ENCODE data around the gene HS6ST3.

Gene HS6ST3

GRCh38 chr13:96238241-96238640 lies 148.3 kb downstream of the HS6ST3 start:
- TF ChIP-seq CTCF (IDR thresholded peaks at IDR 0.05; ENCODE audit: control extremely low read depth, extremely low read depth, low read depth, missing control alignments) = no peak
- POLR2A ChIA-PET = no interaction called here
- no peak for DNase-seq (ENCODE audit: extremely low spot score)
- CTCF ChIA-PET = interaction anchor here (1.2 kb wide), 1 partner anchor 11 kb away, joined by 4 read pairs; no protein-coding TSS in a partner anchor

GRCh38 chr13:96238861-96239260 lies 149.0 kb downstream of the HS6ST3 start:
- CTCF ChIA-PET = no interaction called here
- POLR2A ChIA-PET = no interaction called here
- no peak for TF ChIP-seq CTCF (IDR thresholded peaks at IDR 0.05; ENCODE audit: control extremely low read depth, extremely low read depth, low read depth, missing control alignments)
- no peak for DNase-seq (ENCODE audit: extremely low spot score)

- CTCF ChIA-PET = interaction anchor here (0.8 to 1.7 kb wide), 3 partner anchors 14 to 42 kb away, joined by 3 read pairs; no protein-coding TSS in a partner anchor
These were observed 153.5 kb downstream of the HS6ST3 start for GRCh38 chr13:96243376-96243775.

GRCh38 chr13:96248103-96248502 lies 158.2 kb downstream of the HS6ST3 start:
- CTCF ChIA-PET = no interaction called here
- no peak for TF ChIP-seq CTCF (IDR thresholded peaks at IDR 0.05; ENCODE audit: control extremely low read depth, extremely low read depth, low read depth, missing control alignments)
- POLR2A ChIA-PET = no interaction called here
- no peak for DNase-seq (ENCODE audit: extremely low spot score)

More at GRCh38 chr13:96243376-96243775, 153.5 kb downstream of the HS6ST3 start:
- TF ChIP-seq CTCF (IDR thresholded peaks at IDR 0.05; ENCODE audit: control extremely low read depth, extremely low read depth, low read depth, missing control alignments) = no peak
- POLR2A ChIA-PET = no interaction called here
- DNase-seq (ENCODE audit: extremely low spot score) = no peak

GRCh38 chr13:96248996-96249395 lies 159.1 kb downstream of the HS6ST3 start:
- TF ChIP-seq CTCF (IDR thresholded peaks at IDR 0.05; ENCODE audit: control extremely low read depth, extremely low read depth, low read depth, missing control alignments) = no peak
- ChIA-PET CTCF (interaction anchor here (1.5 kb wide), 1 partner anchor 12 kb away, joined by 4 read pairs; no protein-coding TSS in a partner anchor), POLR2A (no interaction called here)
- no peak for DNase-seq (ENCODE audit: extremely low spot score)

GRCh38 chr13:96252903-96253302 lies 163.0 kb downstream of the HS6ST3 start:
- ChIA-PET CTCF (no interaction called here), POLR2A (no interaction called here)
- no peak for TF ChIP-seq CTCF (IDR thresholded peaks at IDR 0.05; ENCODE audit: control extremely low read depth, extremely low read depth, low read depth, missing control alignments)
- no peak for DNase-seq (ENCODE audit: extremely low spot score)

- ChIA-PET CTCF (interaction anchor here (0.9 kb wide), 1 partner anchor 117 kb away, joined by 3 read pairs; no protein-coding TSS in a partner anchor), POLR2A (no interaction called here)
- DNase-seq (ENCODE audit: extremely low spot score) = no peak
- TF ChIP-seq CTCF (IDR thresholded peaks at IDR 0.05; ENCODE audit: control extremely low read depth, extremely low read depth, low read depth, missing control alignments) = no peak
These were observed 183.3 kb downstream of the HS6ST3 start for GRCh38 chr13:96273196-96273595.

All from GM10248 (cell line).